ENCODE measurements around the gene NR1I3.

GRCh38 chr1:161225178-161225533 is 12.8 kb downstream of the NR1I3 start:
- TF ChIP-seq, protein P1, sequence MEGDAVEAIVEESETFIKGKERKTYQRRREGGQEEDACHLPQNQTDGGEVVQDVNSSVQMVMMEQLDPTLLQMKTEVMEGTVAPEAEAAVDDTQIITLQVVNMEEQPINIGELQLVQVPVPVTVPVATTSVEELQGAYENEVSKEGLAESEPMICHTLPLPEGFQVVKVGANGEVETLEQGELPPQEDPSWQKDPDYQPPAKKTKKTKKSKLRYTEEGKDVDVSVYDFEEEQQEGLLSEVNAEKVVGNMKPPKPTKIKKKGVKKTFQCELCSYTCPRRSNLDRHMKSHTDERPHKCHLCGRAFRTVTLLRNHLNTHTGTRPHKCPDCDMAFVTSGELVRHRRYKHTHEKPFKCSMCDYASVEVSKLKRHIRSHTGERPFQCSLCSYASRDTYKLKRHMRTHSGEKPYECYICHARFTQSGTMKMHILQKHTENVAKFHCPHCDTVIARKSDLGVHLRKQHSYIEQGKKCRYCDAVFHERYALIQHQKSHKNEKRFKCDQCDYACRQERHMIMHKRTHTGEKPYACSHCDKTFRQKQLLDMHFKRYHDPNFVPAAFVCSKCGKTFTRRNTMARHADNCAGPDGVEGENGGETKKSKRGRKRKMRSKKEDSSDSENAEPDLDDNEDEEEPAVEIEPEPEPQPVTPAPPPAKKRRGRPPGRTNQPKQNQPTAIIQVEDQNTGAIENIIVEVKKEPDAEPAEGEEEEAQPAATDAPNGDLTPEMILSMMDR (IDR thresholded peaks at IDR 0.05), result no peak
- TF ChIP-seq POLR2A (IDR thresholded peaks at IDR 0.05), result no peak
